ENCODE measurements around the gene CA5A. TPM values are rescaled to one million over a fixed set of nuclear protein-coding genes. Genes with fewer than 3 reads are reported as not detected.

Gene CA5A
- total and polyA plus RNA-seq, 2 of the 13 experiments (the other 11 are each of a cell fraction or from before 2014, with no cell fraction given): 66.8 to 106 TPM

DNA sequence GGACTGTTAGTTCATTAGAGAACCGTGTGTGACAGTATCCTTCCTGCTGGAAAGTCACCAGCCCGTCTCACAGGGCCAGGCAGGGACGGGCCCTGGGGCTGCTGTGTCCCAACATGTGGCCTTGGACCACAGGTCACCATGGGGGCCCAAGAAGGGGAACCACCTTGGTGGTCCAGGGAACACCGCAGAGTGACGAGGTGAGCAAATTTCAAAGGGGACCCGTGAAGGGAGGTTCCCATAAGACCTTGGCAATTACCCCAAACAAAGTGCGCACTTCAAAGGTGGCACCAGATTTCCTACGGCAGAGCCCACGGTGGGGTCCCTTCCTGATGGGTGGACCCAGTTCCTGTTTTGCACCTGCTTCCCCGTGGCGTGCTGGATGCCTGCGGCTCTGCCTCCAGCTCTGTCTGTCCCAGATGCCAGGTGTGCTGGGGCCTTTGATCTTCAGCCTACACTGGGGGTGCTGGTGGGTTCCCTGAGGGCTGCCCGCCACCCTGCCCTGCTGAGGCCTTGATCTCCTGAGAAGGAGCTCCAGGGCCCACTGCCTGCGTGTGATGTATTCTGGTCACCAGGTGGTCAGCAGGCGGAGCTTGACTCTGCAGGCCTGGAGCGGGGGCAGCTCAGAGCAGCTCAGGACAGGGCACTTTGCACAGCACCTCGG lies 94.0 kb downstream of the CA5A start (continued):
- TF ChIP-seq GLMP (CRISPR knock-in tag; IDR thresholded peaks at IDR 0.05; ENCODE audit: borderline replicate concordance) (no peak), RBFOX2 (IDR thresholded peaks at IDR 0.05; ENCODE audit: low read depth, low read length) (0 out of 2 replicates have a peak, but pooled peaks have one; percentile 17), TBX2 (CRISPR knock-in tag; IDR thresholded peaks at IDR 0.05; ENCODE audit: borderline replicate concordance) (peak; percentile 44; the same call in 1 of the 2 replicates), ZNF652 (CRISPR knock-in tag; IDR thresholded peaks at IDR 0.05; ENCODE audit: borderline replicate concordance, low read depth) (no peak), TFDP2 (CRISPR knock-in tag; IDR thresholded peaks at IDR 0.05) (no peak), MAZ (IDR thresholded peaks at IDR 0.05; ENCODE audit: borderline replicate concordance, low read depth, low read length) (0 out of 2 replicates have a peak, but pooled peaks have one; percentile 39), MAZ (CRISPR knock-in tag; IDR thresholded peaks at IDR 0.05; ENCODE audit: low read depth) (no peak; the same call in 1 of the 2 replicates), ZNF124 (CRISPR knock-in tag; IDR thresholded peaks at IDR 0.05) (no peak), ZBTB26 (CRISPR knock-in tag; IDR thresholded peaks at IDR 0.05; ENCODE audit: borderline replicate concordance) (no peak), CERS6 (CRISPR knock-in tag; IDR thresholded peaks at IDR 0.05) (0 out of 2 replicates have a peak, but pooled peaks have one; percentile 55), XBP1 (CRISPR knock-in tag; IDR thresholded peaks at IDR 0.05) (0 out of 2 replicates have a peak, but pooled peaks have one; percentile 35), NFE2 (CRISPR knock-in tag; IDR thresholded peaks at IDR 0.05) (no peak), ZNF230 (CRISPR knock-in tag; IDR thresholded peaks at IDR 0.05) (no peak)
- TF ChIP-seq, protein P1, sequence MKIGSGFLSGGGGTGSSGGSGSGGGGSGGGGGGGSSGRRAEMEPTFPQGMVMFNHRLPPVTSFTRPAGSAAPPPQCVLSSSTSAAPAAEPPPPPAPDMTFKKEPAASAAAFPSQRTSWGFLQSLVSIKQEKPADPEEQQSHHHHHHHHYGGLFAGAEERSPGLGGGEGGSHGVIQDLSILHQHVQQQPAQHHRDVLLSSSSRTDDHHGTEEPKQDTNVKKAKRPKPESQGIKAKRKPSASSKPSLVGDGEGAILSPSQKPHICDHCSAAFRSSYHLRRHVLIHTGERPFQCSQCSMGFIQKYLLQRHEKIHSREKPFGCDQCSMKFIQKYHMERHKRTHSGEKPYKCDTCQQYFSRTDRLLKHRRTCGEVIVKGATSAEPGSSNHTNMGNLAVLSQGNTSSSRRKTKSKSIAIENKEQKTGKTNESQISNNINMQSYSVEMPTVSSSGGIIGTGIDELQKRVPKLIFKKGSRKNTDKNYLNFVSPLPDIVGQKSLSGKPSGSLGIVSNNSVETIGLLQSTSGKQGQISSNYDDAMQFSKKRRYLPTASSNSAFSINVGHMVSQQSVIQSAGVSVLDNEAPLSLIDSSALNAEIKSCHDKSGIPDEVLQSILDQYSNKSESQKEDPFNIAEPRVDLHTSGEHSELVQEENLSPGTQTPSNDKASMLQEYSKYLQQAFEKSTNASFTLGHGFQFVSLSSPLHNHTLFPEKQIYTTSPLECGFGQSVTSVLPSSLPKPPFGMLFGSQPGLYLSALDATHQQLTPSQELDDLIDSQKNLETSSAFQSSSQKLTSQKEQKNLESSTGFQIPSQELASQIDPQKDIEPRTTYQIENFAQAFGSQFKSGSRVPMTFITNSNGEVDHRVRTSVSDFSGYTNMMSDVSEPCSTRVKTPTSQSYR (CRISPR knock-in tag; IDR thresholded peaks at IDR 0.05; ENCODE audit: borderline replicate concordance): peak; percentile 43; the same call in 1 of the 2 replicates
- TF ChIP-seq, protein P2, sequence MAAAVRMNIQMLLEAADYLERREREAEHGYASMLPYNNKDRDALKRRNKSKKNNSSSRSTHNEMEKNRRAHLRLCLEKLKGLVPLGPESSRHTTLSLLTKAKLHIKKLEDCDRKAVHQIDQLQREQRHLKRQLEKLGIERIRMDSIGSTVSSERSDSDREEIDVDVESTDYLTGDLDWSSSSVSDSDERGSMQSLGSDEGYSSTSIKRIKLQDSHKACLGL (CRISPR knock-in tag; IDR thresholded peaks at IDR 0.05): peak; percentile 71
- TF ChIP-seq, protein P3, sequence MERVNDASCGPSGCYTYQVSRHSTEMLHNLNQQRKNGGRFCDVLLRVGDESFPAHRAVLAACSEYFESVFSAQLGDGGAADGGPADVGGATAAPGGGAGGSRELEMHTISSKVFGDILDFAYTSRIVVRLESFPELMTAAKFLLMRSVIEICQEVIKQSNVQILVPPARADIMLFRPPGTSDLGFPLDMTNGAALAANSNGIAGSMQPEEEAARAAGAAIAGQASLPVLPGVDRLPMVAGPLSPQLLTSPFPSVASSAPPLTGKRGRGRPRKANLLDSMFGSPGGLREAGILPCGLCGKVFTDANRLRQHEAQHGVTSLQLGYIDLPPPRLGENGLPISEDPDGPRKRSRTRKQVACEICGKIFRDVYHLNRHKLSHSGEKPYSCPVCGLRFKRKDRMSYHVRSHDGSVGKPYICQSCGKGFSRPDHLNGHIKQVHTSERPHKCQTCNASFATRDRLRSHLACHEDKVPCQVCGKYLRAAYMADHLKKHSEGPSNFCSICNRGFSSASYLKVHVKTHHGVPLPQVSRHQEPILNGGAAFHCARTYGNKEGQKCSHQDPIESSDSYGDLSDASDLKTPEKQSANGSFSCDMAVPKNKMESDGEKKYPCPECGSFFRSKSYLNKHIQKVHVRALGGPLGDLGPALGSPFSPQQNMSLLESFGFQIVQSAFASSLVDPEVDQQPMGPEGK (CRISPR knock-in tag; IDR thresholded peaks at IDR 0.05): peak; percentile 79; the same call in 1 of the 2 replicates
